ENCODE measurements around the gene ASCL5.

- TF ChIP-seq CTCF (IDR thresholded peaks at IDR 0.05) = no peak
- TF ChIP-seq POLR2A (IDR thresholded peaks at IDR 0.05) = no peak
These were observed 43.2 kb downstream of the ASCL5 start for GRCh38 chr1:201083741-201084140.
